ENCODE measurements around the gene NHSL1. TPM values are rescaled to one million over a fixed set of nuclear protein-coding genes. Genes with fewer than 3 reads are reported as not detected.

NHSL1 gene
- polyA plus RNA-seq, 4 donors = 10.3 to 12.6 (median 11.0) TPM

GRCh38 chr6:138467901-138468300 lies 31.4 kb downstream of the NHSL1 start:
- no peak for DNase-seq (ENCODE audit: low read depth in 4 of 4, low spot score in 3 of 4)

- no peak for DNase-seq (ENCODE audit: low read depth in 4 of 4, low spot score in 3 of 4)
Observed at GRCh38 chr6:138465007-138465645, 34.2 kb downstream of the NHSL1 start.

- DNase-seq (ENCODE audit: low read depth in 4 of 4, low spot score in 3 of 4) = no peak
Observed at GRCh38 chr6:138464085-138464484, 35.2 kb downstream of the NHSL1 start.

- no peak for DNase-seq (ENCODE audit: low read depth in 4 of 4, low spot score in 3 of 4)
Observed at GRCh38 chr6:138461647-138462046, 37.6 kb downstream of the NHSL1 start.

GRCh38 chr6:138456401-138456790 lies 42.9 kb downstream of the NHSL1 start:
- no peak for DNase-seq (ENCODE audit: low read depth in 4 of 4, low spot score in 3 of 4)

- DNase-seq (ENCODE audit: low read depth in 4 of 4, low spot score in 3 of 4) = no peak
Observed at GRCh38 chr6:138455746-138456400, 43.4 kb downstream of the NHSL1 start.

GRCh38 chr6:138454981-138455706 lies 44.1 kb downstream of the NHSL1 start:
- DNase-seq (ENCODE audit: low read depth in 4 of 4, low spot score in 3 of 4) = no peak

GRCh38 chr6:138451043-138451442 lies 48.3 kb downstream of the NHSL1 start:
- no peak for DNase-seq (ENCODE audit: low read depth in 4 of 4, low spot score in 3 of 4)

GRCh38 chr6:138450445-138450844 lies 48.8 kb downstream of the NHSL1 start:
- no peak for DNase-seq (ENCODE audit: low read depth in 4 of 4, low spot score in 3 of 4)

GRCh38 chr6:138446821-138447220 lies 52.5 kb downstream of the NHSL1 start:
- DNase-seq (ENCODE audit: low read depth in 4 of 4, low spot score in 3 of 4) = no peak

GRCh38 chr6:138443979-138444378 lies 55.3 kb downstream of the NHSL1 start:
- no peak for DNase-seq (ENCODE audit: low read depth in 4 of 4, low spot score in 3 of 4)

GRCh38 chr6:138442663-138443062 lies 56.6 kb downstream of the NHSL1 start:
- DNase-seq (ENCODE audit: low read depth in 4 of 4, low spot score in 3 of 4) = no peak

- DNase-seq (ENCODE audit: low read depth in 4 of 4, low spot score in 3 of 4) = no peak
Observed at GRCh38 chr6:138441965-138442364, 57.3 kb downstream of the NHSL1 start.

GRCh38 chr6:138440758-138441357 lies 58.4 kb downstream of the NHSL1 start:
- DNase-seq (ENCODE audit: low read depth in 4 of 4, low spot score in 3 of 4) = no peak

GRCh38 chr6:138440296-138440695 lies 59.0 kb downstream of the NHSL1 start:
- no peak for DNase-seq (ENCODE audit: low read depth in 4 of 4, low spot score in 3 of 4)

GRCh38 chr6:138439546-138439945 lies 59.7 kb downstream of the NHSL1 start:
- DNase-seq (ENCODE audit: low read depth in 4 of 4, low spot score in 3 of 4) = no peak

- no peak for DNase-seq (ENCODE audit: low read depth in 4 of 4, low spot score in 3 of 4)
Observed at GRCh38 chr6:138434925-138435324, 64.4 kb downstream of the NHSL1 start.

- no peak for DNase-seq (ENCODE audit: low read depth in 4 of 4, low spot score in 3 of 4)
Observed at GRCh38 chr6:138434096-138434495, 65.2 kb downstream of the NHSL1 start.

- DNase-seq (ENCODE audit: low read depth in 4 of 4, low spot score in 3 of 4) = no peak
Observed at GRCh38 chr6:138432063-138432356, 67.3 kb downstream of the NHSL1 start.

GRCh38 chr6:138431256-138432062 lies 67.8 kb downstream of the NHSL1 start:
- DNase-seq (ENCODE audit: low read depth in 4 of 4, low spot score in 3 of 4) = no peak
